ENCODE data around the gene SEPTIN5.

Gene SEPTIN5

GRCh38 chr22:19763458-19764298, 49.4 kb downstream of the SEPTIN5 start:
- no peak for ATAC-seq

GRCh38 chr22:19764299-19764593, 49.9 kb downstream of the SEPTIN5 start:
- ATAC-seq, result no peak

- no peak for ATAC-seq
These were observed 50.6 kb downstream of the SEPTIN5 start for GRCh38 chr22:19764636-19765476.

- ATAC-seq, result peak; percentile 5 to 18
These were observed 51.4 kb downstream of the SEPTIN5 start for GRCh38 chr22:19765477-19766239.

- ATAC-seq, result no peak
These were observed 51.9 kb downstream of the SEPTIN5 start for GRCh38 chr22:19766240-19766510.

GRCh38 chr22:19766511-19767426, 52.5 kb downstream of the SEPTIN5 start:
- peak; percentile 61 to 68 for ATAC-seq

GRCh38 chr22:19767427-19768341, 53.4 kb downstream of the SEPTIN5 start:
- peak in 1 of 2 donors; percentile 12 for ATAC-seq

GRCh38 chr22:19769393-19769715, 55.1 kb downstream of the SEPTIN5 start:
- ATAC-seq, result no peak

- ATAC-seq, result no peak
These were observed 56.3 kb downstream of the SEPTIN5 start for GRCh38 chr22:19770349-19771220.

GRCh38 chr22:19772422-19772672, 58.0 kb downstream of the SEPTIN5 start:
- no peak for ATAC-seq

Measured in activated CD4-positive, CD25-positive, alpha-beta regulatory T cell treated with anti-CD3 and anti-CD28 coated beads, Interleukin-2, amount 50 U/mL, for 24 hours (primary cell).